ENCODE measurements around the gene DNAJC4. TPM values are rescaled to one million over a fixed set of nuclear protein-coding genes. Genes with fewer than 3 reads are reported as not detected.

DNAJC4 gene
- total and polyA plus RNA-seq, 9 of the 15 experiments (the other 6 are each of a cell fraction or from before 2014, with no cell fraction given): 4.0 to 32.6 (median 19.9) TPM

DNA sequence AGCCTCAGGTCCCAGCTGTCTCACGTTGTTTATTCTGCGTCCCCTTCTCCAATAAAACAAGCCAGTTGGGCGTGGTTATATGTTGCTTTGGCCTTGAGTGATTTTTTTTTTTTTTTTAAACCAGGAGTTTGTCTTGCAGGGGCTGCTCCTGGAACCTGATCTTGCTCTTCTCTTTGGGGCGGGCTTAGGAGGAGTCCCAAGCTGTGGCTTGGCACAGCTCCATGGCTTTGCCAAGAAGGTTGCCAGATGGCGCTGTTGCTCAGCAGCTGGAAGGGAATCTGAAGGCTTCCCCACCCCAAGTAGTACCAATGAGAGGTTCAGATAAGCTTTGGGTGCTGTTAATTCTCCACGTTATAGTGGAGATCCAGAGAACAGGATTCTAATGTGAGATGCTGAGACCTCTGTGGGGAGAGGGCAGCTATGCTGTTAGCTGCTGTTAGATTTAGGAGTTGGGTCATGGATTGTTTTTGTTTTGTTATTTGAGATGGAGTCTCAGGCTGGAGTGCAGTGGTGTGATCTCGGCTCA is 25.8 kb upstream of the DNAJC4 start (continued):
- TF ChIP-seq TEAD2 (tag; IDR thresholded peaks at IDR 0.05): no peak
- TF ChIP-seq MTA1 (IDR thresholded peaks at IDR 0.05; ENCODE audit: borderline replicate concordance): no peak
- no peak for TF ChIP-seq SETDB1 (IDR thresholded peaks at IDR 0.05; ENCODE audit: low read length)
- TF ChIP-seq CBX8 (IDR thresholded peaks at IDR 0.05; ENCODE audit: borderline replicate concordance, extremely low read depth, low read depth, low read length, poor library complexity, severe bottlenecking): no peak
- TF ChIP-seq GTF3C2 (IDR thresholded peaks at IDR 0.05; ENCODE audit: borderline replicate concordance, extremely low read depth, insufficient read length): no peak
- TF ChIP-seq SIX5 (IDR thresholded peaks at IDR 0.05; ENCODE audit: borderline replicate concordance in 1 of 2, insufficient read depth in 1 of 2, low read depth in 1 of 2, low read length in 2 of 2): no peak
- TF ChIP-seq ATF7 (IDR thresholded peaks at IDR 0.05): peak; percentile 49; the same call in 1 of the 2 replicates
- no peak for TF ChIP-seq NONO (IDR thresholded peaks at IDR 0.05; ENCODE audit: low read depth in 2 of 2, low read length in 1 of 2)
- no peak for TF ChIP-seq KAT8 (IDR thresholded peaks at IDR 0.05; ENCODE audit: low read depth)
- 0 out of 3 replicates have a peak, but pooled peaks of 1 of the 2 experiments have one; percentile 41 for TF ChIP-seq CBX3 (IDR thresholded peaks at IDR 0.05; ENCODE audit: borderline replicate concordance in 1 of 2, low read length in 2 of 2)
- no peak for TF ChIP-seq RBM22 (IDR thresholded peaks at IDR 0.05; ENCODE audit: low read depth, low read length, poor library complexity, severe bottlenecking)
- no peak for TF ChIP-seq ZNF174 (CRISPR knock-in tag; IDR thresholded peaks at IDR 0.05)
- no peak for TF ChIP-seq PHF20 (IDR thresholded peaks at IDR 0.05; ENCODE audit: partially characterized antibody)
- TF ChIP-seq, protein P1, sequence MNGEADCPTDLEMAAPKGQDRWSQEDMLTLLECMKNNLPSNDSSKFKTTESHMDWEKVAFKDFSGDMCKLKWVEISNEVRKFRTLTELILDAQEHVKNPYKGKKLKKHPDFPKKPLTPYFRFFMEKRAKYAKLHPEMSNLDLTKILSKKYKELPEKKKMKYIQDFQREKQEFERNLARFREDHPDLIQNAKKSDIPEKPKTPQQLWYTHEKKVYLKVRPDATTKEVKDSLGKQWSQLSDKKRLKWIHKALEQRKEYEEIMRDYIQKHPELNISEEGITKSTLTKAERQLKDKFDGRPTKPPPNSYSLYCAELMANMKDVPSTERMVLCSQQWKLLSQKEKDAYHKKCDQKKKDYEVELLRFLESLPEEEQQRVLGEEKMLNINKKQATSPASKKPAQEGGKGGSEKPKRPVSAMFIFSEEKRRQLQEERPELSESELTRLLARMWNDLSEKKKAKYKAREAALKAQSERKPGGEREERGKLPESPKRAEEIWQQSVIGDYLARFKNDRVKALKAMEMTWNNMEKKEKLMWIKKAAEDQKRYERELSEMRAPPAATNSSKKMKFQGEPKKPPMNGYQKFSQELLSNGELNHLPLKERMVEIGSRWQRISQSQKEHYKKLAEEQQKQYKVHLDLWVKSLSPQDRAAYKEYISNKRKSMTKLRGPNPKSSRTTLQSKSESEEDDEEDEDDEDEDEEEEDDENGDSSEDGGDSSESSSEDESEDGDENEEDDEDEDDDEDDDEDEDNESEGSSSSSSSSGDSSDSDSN (IDR thresholded peaks at IDR 0.05; ENCODE audit: borderline replicate concordance in 1 of 2, low read depth in 2 of 2, low read length in 2 of 2): no peak
- TF ChIP-seq SRSF9 (IDR thresholded peaks at IDR 0.05; ENCODE audit: borderline replicate concordance, low read depth, low read length): no peak
- no peak for TF ChIP-seq KLF1 (tag; IDR thresholded peaks at IDR 0.05)
- peak; percentile 40; the same call in 1 of the 2 replicates for TF ChIP-seq ARID1B (IDR thresholded peaks at IDR 0.05)
- no peak for TF ChIP-seq POLR3A (IDR thresholded peaks at IDR 0.05; ENCODE audit: borderline replicate concordance, extremely low read depth, insufficient read depth, insufficient read length)
- TF ChIP-seq, protein P2, sequence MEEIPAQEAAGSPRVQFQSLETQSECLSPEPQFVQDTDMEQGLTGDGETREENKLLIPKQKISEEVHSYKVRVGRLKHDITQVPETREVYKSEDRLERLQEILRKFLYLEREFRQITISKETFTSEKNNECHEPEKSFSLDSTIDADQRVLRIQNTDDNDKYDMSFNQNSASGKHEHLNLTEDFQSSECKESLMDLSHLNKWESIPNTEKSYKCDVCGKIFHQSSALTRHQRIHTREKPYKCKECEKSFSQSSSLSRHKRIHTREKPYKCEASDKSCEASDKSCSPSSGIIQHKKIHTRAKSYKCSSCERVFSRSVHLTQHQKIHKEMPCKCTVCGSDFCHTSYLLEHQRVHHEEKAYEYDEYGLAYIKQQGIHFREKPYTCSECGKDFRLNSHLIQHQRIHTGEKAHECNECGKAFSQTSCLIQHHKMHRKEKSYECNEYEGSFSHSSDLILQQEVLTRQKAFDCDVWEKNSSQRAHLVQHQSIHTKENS (CRISPR knock-in tag; IDR thresholded peaks at IDR 0.05): no peak
- TF ChIP-seq SAFB2 (IDR thresholded peaks at IDR 0.05; ENCODE audit: borderline replicate concordance, low read depth, low read length, severe bottlenecking): no peak
- TF ChIP-seq LEF1 (IDR thresholded peaks at IDR 0.05): no peak
- no peak for TF ChIP-seq FOXK1 (CRISPR knock-in tag; IDR thresholded peaks at IDR 0.05; ENCODE audit: borderline replicate concordance)
